DND-41 (cell line): Measurements from ENCODE around the gene RILPL1.
"Not testable (repeated sequence)": the region's sequence is repeated elsewhere in the genome, so short reads cannot be mapped to it uniquely, and the experiment has no call there.

ENCODE experiments used
- ATAC-seq: fragments of 200-7000 bp; cut with Tn5 transposase; 3 replicates; pipeline ENCODE4 v1.9.1; 2021; ENCODE audit warnings: low read depth; ENCODE audit not compliant: insufficient read depth
- DNase-seq: peaks from one replicate; pipeline ENCODE4 v3.0.0-alpha.2; 2020
- H2AFZ ChIP-seq: 2 replicates; pipeline ENCODE4 v1.6.0; 2012; ENCODE audit warnings: low read depth, low read length
- H3K27ac ChIP-seq: 2 replicates; pipeline ENCODE4 v1.5.1; 2012; ENCODE audit warnings: low read length, inconsistent platforms
- H3K27me3 ChIP-seq: fragments of 200-600 bp; sonication (generic); 2 replicates; pipeline ENCODE4 v1.6.0; 2012; ENCODE audit warnings: low read length, mild to moderate bottlenecking, inconsistent platforms; ENCODE audit not compliant: insufficient read depth, poor library complexity
- H3K36me3 ChIP-seq: 2 replicates; pipeline ENCODE4 v1.5.1; 2012; ENCODE audit warnings: low read length, inconsistent platforms; ENCODE audit not compliant: insufficient read depth
- H3K4me1 ChIP-seq: 2 replicates; pipeline ENCODE4 v1.5.1; 2012; ENCODE audit warnings: mild to moderate bottlenecking, low read length; ENCODE audit not compliant: insufficient read depth
- H3K4me2 ChIP-seq: 2 replicates; pipeline ENCODE4 v1.6.0; 2012; ENCODE audit warnings: mild to moderate bottlenecking, moderate library complexity, low read length, inconsistent platforms; ENCODE audit not compliant: insufficient read depth
- H3K4me3 ChIP-seq, 2 experiments: fragments of 200-600 bp in 1 of 2; shearing (Covaris generic) in 1 of 2; 2 replicates each; pipeline ENCODE4 v1.5.1; 2012 to 2016; ENCODE audit warnings: inconsistent platforms in 2 of 2, low read length in 2 of 2, mild to moderate bottlenecking in 2 of 2, low read depth in 1 of 2, moderate library complexity in 1 of 2
- H3K79me2 ChIP-seq: 2 replicates; pipeline ENCODE4 v1.6.0; 2012; ENCODE audit warnings: low read length, inconsistent platforms; ENCODE audit not compliant: insufficient read depth
- H3K9ac ChIP-seq: 2 replicates; pipeline ENCODE4 v1.6.0; 2012; ENCODE audit warnings: low read depth, mild to moderate bottlenecking, inconsistent platforms, low read length, moderate library complexity
- H3K9me3 ChIP-seq: 2 replicates; pipeline ENCODE4 v1.5.1; 2012; ENCODE audit warnings: low read length, moderate library complexity, mild to moderate bottlenecking, inconsistent platforms; ENCODE audit not compliant: insufficient read depth, severe bottlenecking
- H4K20me1 ChIP-seq: 2 replicates; pipeline ENCODE4 v1.6.0; 2012; ENCODE audit warnings: low read length; ENCODE audit not compliant: insufficient read depth
- EZH2 ChIP-seq: IDR thresholded peaks from 3 replicates; pipeline ENCODE4 v1.6.1; 2012; ENCODE audit warnings: borderline replicate concordance, low read depth, mild to moderate bottlenecking, moderate library complexity, low read length, inconsistent platforms; ENCODE audit not compliant: severe bottlenecking
- TF ChIP-seq, protein P1 (sequence below): IDR thresholded peaks from 2 replicates; pipeline ENCODE4 v1.5.1; 2012; ENCODE audit warnings: borderline replicate concordance, low read length, moderate library complexity, mild to moderate bottlenecking; ENCODE audit not compliant: poor library complexity, severe bottlenecking; ENCODE audit errors: extremely low read depth

Gene RILPL1

DNA sequence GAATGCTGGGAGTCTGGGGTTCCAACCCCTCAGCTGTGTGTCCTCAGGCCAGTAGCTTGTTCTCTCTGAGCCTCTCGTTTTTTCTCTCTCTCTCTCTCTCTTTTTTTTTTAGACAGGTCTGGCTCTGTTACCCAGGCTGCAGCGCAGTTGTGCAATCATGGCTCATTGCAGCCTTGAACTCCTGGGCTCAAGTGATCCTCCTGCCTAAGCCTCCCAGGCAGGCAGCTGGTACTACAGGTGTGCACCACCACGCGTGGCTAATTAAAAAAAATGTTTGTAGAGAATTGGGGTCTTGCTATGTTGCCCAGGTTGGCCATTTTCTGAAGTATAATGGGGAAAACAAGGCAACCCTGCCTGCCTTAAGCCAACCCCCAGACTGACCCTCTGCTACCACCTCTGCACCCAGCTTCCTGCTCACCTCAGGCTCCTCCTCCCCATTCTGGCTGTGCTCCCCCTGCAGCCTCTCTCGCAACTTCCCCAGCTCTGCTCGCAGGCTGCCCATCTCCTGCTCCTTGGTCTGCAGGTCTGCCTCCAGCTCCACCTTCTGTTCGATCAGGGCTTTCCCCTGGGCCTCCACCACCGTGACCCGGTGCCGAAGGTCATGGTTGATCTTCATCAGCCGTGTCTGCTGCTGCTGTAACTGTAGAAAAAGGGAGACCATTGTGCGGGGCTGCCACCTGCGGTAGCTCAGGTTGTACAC, 35.2 kb downstream of the RILPL1 start:
- H3K79me2 ChIP-seq: no peaks in the 10 kb centered on the region
- H3K27me3 ChIP-seq: no peaks in the 10 kb centered on the region
- H3K9me3 ChIP-seq: no peaks in the 10 kb centered on the region
- no peaks in the 10 kb centered on the region for H4K20me1 ChIP-seq
- H3K4me1 ChIP-seq: no peaks in the 10 kb centered on the region
- ATAC-seq: no peak
- no peak overlapping the region for H3K9ac ChIP-seq
- no peak overlapping the region for H3K4me2 ChIP-seq
- H3K4me3 ChIP-seq: no peak overlapping the region
- H3K36me3 ChIP-seq: 0 out of 2 replicates have a peak, but pooled peaks cover 2% of the 10 kb centered on the region
- H3K27ac ChIP-seq: no peak overlapping the region
- no peak overlapping the region for H2AFZ ChIP-seq
- TF ChIP-seq, protein P1, sequence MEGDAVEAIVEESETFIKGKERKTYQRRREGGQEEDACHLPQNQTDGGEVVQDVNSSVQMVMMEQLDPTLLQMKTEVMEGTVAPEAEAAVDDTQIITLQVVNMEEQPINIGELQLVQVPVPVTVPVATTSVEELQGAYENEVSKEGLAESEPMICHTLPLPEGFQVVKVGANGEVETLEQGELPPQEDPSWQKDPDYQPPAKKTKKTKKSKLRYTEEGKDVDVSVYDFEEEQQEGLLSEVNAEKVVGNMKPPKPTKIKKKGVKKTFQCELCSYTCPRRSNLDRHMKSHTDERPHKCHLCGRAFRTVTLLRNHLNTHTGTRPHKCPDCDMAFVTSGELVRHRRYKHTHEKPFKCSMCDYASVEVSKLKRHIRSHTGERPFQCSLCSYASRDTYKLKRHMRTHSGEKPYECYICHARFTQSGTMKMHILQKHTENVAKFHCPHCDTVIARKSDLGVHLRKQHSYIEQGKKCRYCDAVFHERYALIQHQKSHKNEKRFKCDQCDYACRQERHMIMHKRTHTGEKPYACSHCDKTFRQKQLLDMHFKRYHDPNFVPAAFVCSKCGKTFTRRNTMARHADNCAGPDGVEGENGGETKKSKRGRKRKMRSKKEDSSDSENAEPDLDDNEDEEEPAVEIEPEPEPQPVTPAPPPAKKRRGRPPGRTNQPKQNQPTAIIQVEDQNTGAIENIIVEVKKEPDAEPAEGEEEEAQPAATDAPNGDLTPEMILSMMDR: no peak
- no peak for TF ChIP-seq EZH2
- no peak for DNase-seq

DNA sequence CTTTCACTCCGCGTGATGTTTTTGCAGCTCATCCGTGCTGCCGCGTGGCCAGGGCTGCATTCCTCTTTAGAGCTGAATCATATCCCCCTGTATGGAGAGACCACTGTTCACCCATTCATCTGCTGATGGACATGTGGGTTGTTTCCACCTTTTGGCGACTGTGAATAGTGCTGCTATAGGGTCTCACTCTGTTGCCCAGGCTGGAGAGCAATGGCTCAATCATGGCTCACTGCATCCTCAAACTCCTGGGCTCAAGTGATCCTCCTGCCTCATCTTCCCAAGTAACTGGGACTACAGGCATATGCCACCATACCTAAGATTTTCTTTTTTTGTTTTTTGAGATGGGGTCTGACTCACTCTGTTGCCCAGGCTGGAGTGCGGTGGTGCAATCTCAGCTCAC, 36.5 kb downstream of the RILPL1 start:
- Histone ChIP-seq H3K36me3 (0 out of 2 replicates have a peak, but pooled peaks cover 2% of the 10 kb centered on the region), H2AFZ (no peak overlapping the region), H3K9ac (no peak overlapping the region), H3K4me3 (no peak overlapping the region), H3K27ac (no peak overlapping the region), H3K9me3 (no peaks in the 10 kb centered on the region), H4K20me1 (no peaks in the 10 kb centered on the region), H3K4me2 (no peak overlapping the region), H3K4me1 (no peaks in the 10 kb centered on the region), H3K27me3 (no peaks in the 10 kb centered on the region), H3K79me2 (no peaks in the 10 kb centered on the region)
- ATAC-seq (no peak), DNase-seq (no peak)
- TF ChIP-seq EZH2: no peak
- TF ChIP-seq, protein P1: no peak

DNA sequence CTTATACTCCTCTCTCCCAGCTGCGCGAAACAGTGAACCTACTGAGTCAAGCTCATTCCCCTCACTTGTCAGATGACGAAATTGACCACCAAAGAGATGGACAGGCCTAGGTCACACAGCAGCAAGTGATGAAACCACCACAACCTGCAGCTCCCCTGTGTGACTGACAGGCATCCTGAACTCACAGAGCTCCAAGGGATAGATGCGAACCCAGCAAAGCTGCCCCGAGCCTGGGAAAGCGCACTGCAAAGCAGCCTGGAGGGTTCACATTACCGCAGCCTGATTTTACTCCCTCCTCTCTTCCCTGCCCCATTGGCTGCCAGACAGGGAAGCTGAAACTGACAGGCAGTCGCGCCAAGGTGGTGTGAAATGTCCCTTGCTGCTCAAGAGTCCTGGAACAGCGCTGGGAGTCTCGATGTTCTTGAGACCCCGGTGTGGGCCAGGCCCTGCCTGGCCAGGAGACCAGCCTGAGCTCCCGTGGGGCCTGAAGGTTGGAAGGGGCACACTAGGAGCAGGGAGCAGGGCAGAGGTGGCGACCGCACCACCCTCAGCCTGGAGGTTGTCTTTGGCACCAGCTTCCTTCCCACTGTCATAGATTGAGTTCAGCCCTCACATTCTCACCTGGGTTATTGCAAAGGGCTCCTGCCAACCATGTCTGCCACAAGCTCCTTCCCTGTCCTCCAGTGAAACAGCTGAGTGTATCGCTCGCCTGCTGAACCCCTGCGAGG, 39.2 kb downstream of the RILPL1 start:
- TF ChIP-seq, protein P1: no peak
- no peak for TF ChIP-seq EZH2
- Histone ChIP-seq H2AFZ (no peak overlapping the region), H3K4me1 (no peaks in the 10 kb centered on the region), H3K9ac (no peak overlapping the region), H3K9me3 (no peaks in the 10 kb centered on the region), H3K4me3 (no peak overlapping the region), H3K27me3 (no peaks in the 10 kb centered on the region), H4K20me1 (no peaks in the 10 kb centered on the region), H3K36me3 (0 out of 2 replicates have a peak, but pooled peaks cover 2% of the 10 kb centered on the region), H3K4me2 (no peak overlapping the region), H3K79me2 (no peaks in the 10 kb centered on the region), H3K27ac (no peak overlapping the region)
- ATAC-seq (no peak), DNase-seq (no peak)

DNA sequence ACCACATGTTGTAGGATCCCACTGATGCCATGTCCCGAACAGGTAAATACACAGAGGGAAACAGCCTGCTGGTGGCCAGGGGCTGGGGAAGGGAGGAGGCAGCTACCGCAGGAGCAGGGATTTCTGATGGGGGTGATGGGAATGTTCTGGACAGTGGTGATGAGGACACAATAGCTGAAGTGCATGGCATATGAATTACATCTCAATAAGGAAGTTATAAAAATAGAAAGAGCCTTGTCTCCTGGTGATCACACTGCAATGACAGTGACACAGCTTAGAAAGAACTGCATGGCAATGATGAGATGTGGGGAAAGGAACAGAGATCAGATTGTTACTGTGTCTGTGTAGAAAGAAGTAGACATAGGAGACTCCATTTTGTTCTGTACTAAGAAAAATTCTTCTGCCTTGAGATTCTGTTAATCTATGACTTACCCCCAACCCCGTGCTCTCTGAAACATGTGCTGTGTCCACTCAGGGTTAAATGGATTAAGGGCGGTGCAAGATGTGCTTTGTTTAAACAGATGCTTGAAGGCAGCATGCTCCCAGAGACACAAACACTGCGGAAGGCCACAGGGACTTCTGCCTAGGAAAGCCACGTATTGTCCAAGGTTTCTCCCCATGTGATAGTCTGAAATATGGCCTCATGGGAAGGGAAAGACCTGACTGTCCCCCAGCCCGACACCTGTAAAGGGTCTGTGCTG, 41.0 kb downstream of the RILPL1 start:
- not testable (repeated sequence) for H3K27ac ChIP-seq, H4K20me1 ChIP-seq, H3K27me3 ChIP-seq, DNase-seq, ATAC-seq, H3K36me3 ChIP-seq, H3K4me2 ChIP-seq, H3K4me3 ChIP-seq, H3K4me1 ChIP-seq, H3K9me3 ChIP-seq, H3K9ac ChIP-seq, H2AFZ ChIP-seq, H3K79me2 ChIP-seq
